Adrenal gland (tissue), 5 donors: ENCODE measurements around the gene CPXM2.

Experiments
- CTCF ChIP-seq, 6 experiments: fragments of 450-650 bp in 4 of 6; fragments of 200-600 bp in 2 of 6; sonication (generic) in 1 of 6; IDR thresholded peaks; 1 replicate in 5 of 6; 2 replicates in 1 of 6; pipeline versions ENCODE4 v1.5.1 to v1.8.0; 2016 to 2021; ENCODE audit warnings: antibody characterized with exemption in 6 of 6, mild to moderate bottlenecking in 2 of 6, moderate library complexity in 1 of 6
- POLR2A ChIP-seq, 2 donors: fragments of 450-650 bp; IDR thresholded peaks; one replicate each; pipeline ENCODE4 v1.6.1; 2017; ENCODE audit warnings: antibody characterized with exemption in 2 of 2, mild to moderate bottlenecking in 2 of 2, moderate library complexity in 1 of 2
- donor health status: DM: no; HTN: no; CAD: no.

GRCh38 chr10:123790132-123790885, 101.3 kb downstream of the CPXM2 start:
- TF ChIP-seq CTCF (IDR thresholded peaks at IDR 0.05), result no peak
- no peak for TF ChIP-seq POLR2A (IDR thresholded peaks at IDR 0.05)
